Measurements from ENCODE around the gene TTI1. TPM values are rescaled to one million over a fixed set of nuclear protein-coding genes. Genes with fewer than 3 reads are reported as not detected.

The TTI1 gene
- total RNA-seq (ENCODE audit: low replicate concordance), result 25.1 and 43.8 TPM in 2 replicates
- long read RNA-seq, partial matches to known transcripts, result 23 of 31 reads
- long read RNA-seq, other reads (novel, unspliced or antisense), result 3 of 31 reads

DNA sequence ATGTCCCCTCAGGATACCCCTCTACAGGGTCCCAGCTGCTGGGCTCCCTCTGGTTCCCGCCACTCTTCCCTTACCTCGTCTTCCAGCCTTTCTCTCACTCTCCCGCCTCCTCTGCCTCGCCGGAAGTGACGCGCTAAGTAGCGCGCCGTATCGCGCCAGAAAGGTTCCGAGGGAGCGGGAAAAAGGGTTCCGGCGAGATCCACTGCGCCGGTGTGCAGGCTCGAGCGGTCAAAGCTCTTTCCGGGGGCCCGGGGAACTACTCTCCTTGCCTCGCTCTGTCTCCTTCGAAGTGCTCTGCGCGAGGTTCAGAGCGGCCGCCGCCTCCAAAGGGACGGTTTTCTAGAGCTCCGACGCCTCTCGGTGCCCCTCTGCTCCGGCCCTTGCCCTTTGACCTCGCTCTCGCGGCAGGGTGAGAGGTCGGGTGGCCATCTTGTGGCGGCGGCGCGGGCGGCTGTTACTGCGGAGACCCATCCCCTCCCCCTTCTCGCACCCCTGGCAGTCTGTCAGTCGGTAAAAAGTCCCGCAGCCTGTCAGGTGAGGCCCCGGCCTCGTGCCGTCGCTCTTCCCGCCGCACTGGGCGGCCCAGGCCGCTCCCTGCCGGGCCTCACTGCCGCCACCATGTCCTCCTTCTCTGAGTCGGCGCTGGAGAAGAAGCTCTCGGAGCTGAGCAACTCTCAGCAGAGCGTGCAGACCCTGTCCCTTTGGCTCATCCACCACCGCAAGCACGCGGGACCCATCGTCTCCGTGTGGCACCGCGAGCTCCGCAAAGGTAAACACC lies at the start of gene TTI1, which contains the start of gene RPRD1B:
Gene TTI1, minus strand, starts transcription at position 127 of the 778 bp plus-strand sequence. CDS start 19,640 bp downstream, outside the sequence.
Gene RPRD1B, plus strand, starts transcription at position 417 of the 778 bp plus-strand sequence. Its CDS starts 202 bp downstream, at position 619.
- Mint-ChIP-seq H3K36me3 (peaks cover 38% of the 10 kb centered on the region), H3K4me1 (ENCODE audit: unreplicated experiment) (peaks cover 36% of the 10 kb centered on the region), H3K9me3 (peaks cover 16% of the 10 kb centered on the region), H3K27me3 (no peaks in the 10 kb centered on the region), H3K4me3 (peak within 1 kb of the TSS; percentile 96), H3K27ac (peak within 1 kb of the TSS; percentile 91)
- TF ChIP-seq, protein P1, sequence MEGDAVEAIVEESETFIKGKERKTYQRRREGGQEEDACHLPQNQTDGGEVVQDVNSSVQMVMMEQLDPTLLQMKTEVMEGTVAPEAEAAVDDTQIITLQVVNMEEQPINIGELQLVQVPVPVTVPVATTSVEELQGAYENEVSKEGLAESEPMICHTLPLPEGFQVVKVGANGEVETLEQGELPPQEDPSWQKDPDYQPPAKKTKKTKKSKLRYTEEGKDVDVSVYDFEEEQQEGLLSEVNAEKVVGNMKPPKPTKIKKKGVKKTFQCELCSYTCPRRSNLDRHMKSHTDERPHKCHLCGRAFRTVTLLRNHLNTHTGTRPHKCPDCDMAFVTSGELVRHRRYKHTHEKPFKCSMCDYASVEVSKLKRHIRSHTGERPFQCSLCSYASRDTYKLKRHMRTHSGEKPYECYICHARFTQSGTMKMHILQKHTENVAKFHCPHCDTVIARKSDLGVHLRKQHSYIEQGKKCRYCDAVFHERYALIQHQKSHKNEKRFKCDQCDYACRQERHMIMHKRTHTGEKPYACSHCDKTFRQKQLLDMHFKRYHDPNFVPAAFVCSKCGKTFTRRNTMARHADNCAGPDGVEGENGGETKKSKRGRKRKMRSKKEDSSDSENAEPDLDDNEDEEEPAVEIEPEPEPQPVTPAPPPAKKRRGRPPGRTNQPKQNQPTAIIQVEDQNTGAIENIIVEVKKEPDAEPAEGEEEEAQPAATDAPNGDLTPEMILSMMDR (conservative IDR thresholded peaks at IDR 0.05), result no peak
- peak; percentile 91 for DNase-seq (ENCODE audit: extremely low spot score, unreplicated experiment)

DNA sequence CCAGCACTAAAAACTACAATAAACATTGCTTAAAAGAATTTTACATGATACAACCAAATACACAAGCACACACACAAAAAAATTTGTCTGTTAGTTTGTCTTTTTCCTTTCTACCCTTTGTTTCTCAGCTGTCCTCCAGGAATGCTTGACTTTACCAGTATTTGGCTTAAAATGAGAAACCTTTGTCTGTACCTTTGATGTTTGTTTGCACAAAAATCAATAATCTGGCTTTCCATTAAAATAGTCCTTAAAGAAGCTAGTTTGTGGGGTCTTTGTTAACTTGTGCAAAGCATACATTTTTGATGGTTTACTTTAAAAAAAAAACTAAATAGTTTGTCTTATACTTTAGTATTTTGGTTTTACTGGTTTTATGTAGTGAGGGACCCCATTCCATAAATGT lies 49.6 kb upstream of the TTI1 start:
- Mint-ChIP-seq H3K4me1 (ENCODE audit: unreplicated experiment) (peaks cover 29% of the 10 kb centered on the region), H3K9me3 (peaks cover 9% of the 10 kb centered on the region), H3K36me3 (peaks cover 62% of the 10 kb centered on the region), H3K4me3 (no peak overlapping the region), H3K27me3 (no peaks in the 10 kb centered on the region), H3K27ac (no peak overlapping the region)
- no peak for DNase-seq (ENCODE audit: extremely low spot score, unreplicated experiment)
- TF ChIP-seq, protein P1 (conservative IDR thresholded peaks at IDR 0.05), result no peak

DNA sequence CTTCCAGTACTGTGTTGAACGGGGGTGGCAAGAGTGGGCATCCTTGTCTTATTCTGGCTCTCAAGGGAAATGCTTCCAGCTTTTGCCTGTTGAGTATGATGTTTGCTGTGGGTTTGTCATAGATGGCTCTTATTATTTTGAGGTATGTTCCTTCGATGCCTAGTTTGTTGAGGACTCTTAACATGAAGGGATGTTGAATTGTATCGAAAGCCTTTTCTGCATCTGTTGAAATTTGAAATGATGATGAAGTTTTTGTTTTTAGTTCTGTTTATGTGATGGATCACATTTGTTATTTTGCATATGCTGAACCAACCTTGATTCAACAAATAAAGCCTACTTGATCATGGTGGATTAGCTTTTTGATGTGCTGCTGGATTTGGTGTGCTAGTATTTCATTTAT lies 48.3 kb upstream of the TTI1 start:
- H3K27ac Mint-ChIP-seq, result no peak overlapping the region
- no peak for DNase-seq (ENCODE audit: extremely low spot score, unreplicated experiment)
- H3K36me3 Mint-ChIP-seq, result peaks cover 61% of the 10 kb centered on the region
- TF ChIP-seq, protein P1 (conservative IDR thresholded peaks at IDR 0.05), result no peak
- no peak overlapping the region for H3K4me3 Mint-ChIP-seq
- no peaks in the 10 kb centered on the region for H3K27me3 Mint-ChIP-seq
- peaks cover 29% of the 10 kb centered on the region for H3K4me1 Mint-ChIP-seq (ENCODE audit: unreplicated experiment)
- H3K9me3 Mint-ChIP-seq, result peaks cover 9% of the 10 kb centered on the region

DNA sequence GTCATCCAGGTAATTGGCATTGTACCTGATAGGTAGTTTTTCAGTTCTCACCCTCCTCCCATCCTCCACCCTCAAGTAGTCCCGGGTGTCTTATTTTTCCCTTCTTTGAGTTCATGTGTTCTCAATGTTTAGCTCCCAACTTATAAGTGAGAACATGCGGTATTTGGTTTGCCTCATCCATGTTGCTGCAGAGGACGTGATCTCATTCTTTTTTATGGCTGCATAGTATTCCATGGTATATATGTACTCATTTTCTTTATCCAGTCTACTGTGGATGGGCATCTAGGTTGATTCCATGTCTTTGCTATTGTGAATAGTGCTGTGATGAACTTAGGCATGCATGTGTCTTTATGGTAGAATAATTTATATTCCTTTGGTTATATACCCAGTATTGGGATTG lies 46.1 kb upstream of the TTI1 start:
- TF ChIP-seq, protein P1 (conservative IDR thresholded peaks at IDR 0.05), result no peak
- Mint-ChIP-seq H3K27ac (no peak overlapping the region), H3K9me3 (peaks cover 9% of the 10 kb centered on the region), H3K27me3 (no peaks in the 10 kb centered on the region), H3K36me3 (peaks cover 51% of the 10 kb centered on the region), H3K4me3 (no peak overlapping the region), H3K4me1 (ENCODE audit: unreplicated experiment) (peaks cover 33% of the 10 kb centered on the region)
- DNase-seq (ENCODE audit: extremely low spot score, unreplicated experiment), result no peak

DNA sequence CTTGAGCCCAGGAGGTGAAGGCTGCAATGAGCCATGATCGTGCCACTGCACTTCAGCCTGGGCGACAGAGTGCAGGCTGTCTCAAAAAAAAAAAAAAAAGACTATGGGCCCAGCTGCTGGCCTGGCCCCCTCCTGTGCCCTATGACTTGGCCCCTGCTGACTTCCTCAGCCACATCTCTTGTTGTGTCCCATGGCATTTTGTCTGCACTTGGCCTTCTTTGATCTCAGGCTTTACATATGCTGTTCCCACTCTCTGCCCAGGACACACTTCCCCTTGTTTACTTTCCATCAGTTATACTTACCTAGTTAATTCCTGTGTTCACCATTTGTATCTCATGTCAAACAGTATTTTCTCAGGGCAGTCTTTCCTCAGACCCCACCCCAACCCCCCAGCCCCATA lies 44.8 kb upstream of the TTI1 start:
- no peak for DNase-seq (ENCODE audit: extremely low spot score, unreplicated experiment)
- no peak overlapping the region for H3K4me3 Mint-ChIP-seq
- no peaks in the 10 kb centered on the region for H3K27me3 Mint-ChIP-seq
- no peak overlapping the region for H3K27ac Mint-ChIP-seq
- H3K36me3 Mint-ChIP-seq, result peaks cover 56% of the 10 kb centered on the region
- H3K4me1 Mint-ChIP-seq (ENCODE audit: unreplicated experiment), result peaks cover 35% of the 10 kb centered on the region
- TF ChIP-seq, protein P1 (conservative IDR thresholded peaks at IDR 0.05), result no peak
- H3K9me3 Mint-ChIP-seq, result peaks cover 9% of the 10 kb centered on the region
